GM12878 (cell line): ENCODE results near the gene PRKG1. TPM values are rescaled to one million over a fixed set of nuclear protein-coding genes. Genes with fewer than 3 reads are reported as not detected.

Experiments used
- ATAC-seq: fragments of 200-7000 bp; cut with Tn5 transposase; 3 replicates; pipeline ENCODE4 v1.9.1; 2020; ENCODE audit warnings: mild to moderate bottlenecking, moderate library complexity
- BruUV-seq: library from RNA; stranded (reverse); fragments of 400-500 nt; replicated peaks from 2 replicates; lab custom pipeline; 2021; lab: Mats Ljungman, UMichigan
- CTCF ChIA-PET: fragments of 300-600 bp; sonication (Branson Sonifier 250); formaldehyde crosslinking; extraction: SDS; loops from one replicate; lab custom pipeline; 2021; ENCODE audit warnings: inconsistent platforms; lab: Yijun Ruan, JAX
- POLR2A ChIA-PET: fragments of 350-600 bp; formaldehyde crosslinking; extraction: SDS; loops from one replicate; lab custom pipeline; 2021; ENCODE audit warnings: inconsistent platforms; lab: Charles Lee
- RAD21 ChIA-PET: fragments of 300-600 bp; sonication (Branson Sonifier 250); formaldehyde crosslinking; loops from one replicate; lab custom pipeline; 2023; ENCODE audit warnings: antibody characterized with exemption; ENCODE audit not compliant: unreplicated experiment; lab: Charles Lee
- SMC1A ChIA-PET: fragments of 300-600 bp; sonication (Branson Sonifier 250); formaldehyde crosslinking; loops from one replicate; lab custom pipeline; 2023; ENCODE audit not compliant: unreplicated experiment, uncharacterized antibody; lab: Charles Lee
- DNase-seq: peaks from one replicate; pipeline ENCODE4 v3.0.0-alpha.2; 2011; ENCODE audit warnings: low read depth, low spot score
- FAIRE-seq: peaks from 3 replicates; lab custom pipeline; 2011; peaks lifted over from hg19 to GRCh38; lab: Jason Lieb, UNC
- H2AFZ ChIP-seq: 2 replicates; pipeline ENCODE4 v1.6.0; 2011; ENCODE audit warnings: low read depth, low read length, control low read depth; ENCODE audit not compliant: control insufficient read depth
- H3K27ac ChIP-seq: 2 replicates; pipeline ENCODE4 v1.5.1; 2011; ENCODE audit warnings: control low read depth; ENCODE audit not compliant: control insufficient read depth, insufficient read depth
- H3K27me3 ChIP-seq, 2 experiments: replicated peaks in 1 of 2; 2 replicates each; pipeline versions ENCODE4 v1.6.0 to v1.6.1; 2011; ENCODE audit warnings: low read length in 1 of 2; ENCODE audit not compliant: control insufficient read depth in 2 of 2, insufficient read depth in 2 of 2
- H3K36me3 ChIP-seq, 2 experiments: 2 replicates each; pipeline ENCODE4 v1.5.1; 2011; ENCODE audit warnings: low read length in 1 of 2; ENCODE audit not compliant: control insufficient read depth in 2 of 2, insufficient read depth in 2 of 2
- H3K4me1 ChIP-seq: 2 replicates; pipeline ENCODE4 v1.6.1; 2011; ENCODE audit warnings: mild to moderate bottlenecking, low read length, moderate library complexity, mixed read lengths; ENCODE audit not compliant: control insufficient read depth, insufficient read depth
- H3K4me2 ChIP-seq: 2 replicates; pipeline ENCODE4 v1.6.0; 2011; ENCODE audit warnings: control low read depth; ENCODE audit not compliant: control insufficient read depth, insufficient read depth
- H3K4me3 ChIP-seq: fragments of 200-600 bp; sonication (generic); 2 replicates; pipeline ENCODE4 v1.5.1; 2016
- H3K79me2 ChIP-seq: 2 replicates; pipeline ENCODE4 v1.6.0; 2011; ENCODE audit warnings: low read length; ENCODE audit not compliant: control insufficient read depth, insufficient read depth
- H3K9ac ChIP-seq: 2 replicates; pipeline ENCODE4 v1.8.0; 2011; ENCODE audit warnings: low read length, control low read depth, mixed read lengths; ENCODE audit not compliant: control insufficient read depth, insufficient read depth
- H3K9me3 ChIP-seq: replicated peaks from 3 replicates; pipeline ENCODE4 v1.5.1; 2011; ENCODE audit warnings: mild to moderate bottlenecking, low read length; ENCODE audit not compliant: control insufficient read depth, insufficient read depth
- H4K20me1 ChIP-seq: 2 replicates; pipeline ENCODE4 v1.6.0; 2011; ENCODE audit not compliant: control insufficient read depth, insufficient read depth
- BCL11A ChIP-seq: IDR thresholded peaks from 2 replicates; pipeline ENCODE4 v1.6.1; 2011; ENCODE audit warnings: low read depth, low read length
- CTCF ChIP-seq, 3 experiments: IDR thresholded peaks in 2 of 3; conservative IDR thresholded peaks in 1 of 3; 2 replicates each; pipeline ENCODE4 v1.5.1; 2011; ENCODE audit warnings: low read depth in 3 of 3, low read length in 3 of 3, mild to moderate bottlenecking in 3 of 3, control low read depth in 2 of 3, moderate library complexity in 2 of 3, inconsistent platforms in 1 of 3, mixed read lengths in 1 of 3; ENCODE audit not compliant: control insufficient read depth in 2 of 3, insufficient read depth in 1 of 3; ENCODE audit errors: extremely low read depth in 1 of 3
- FOXM1 ChIP-seq: IDR thresholded peaks from 2 replicates; pipeline ENCODE4 v1.6.1; 2012; ENCODE audit warnings: low read depth, mild to moderate bottlenecking, inconsistent platforms, low read length, moderate library complexity
- MTA2 ChIP-seq: fragments of 450-650 bp; IDR thresholded peaks from 2 replicates; pipeline ENCODE4 v1.6.1; 2016; ENCODE audit warnings: low read depth, mild to moderate bottlenecking, moderate library complexity
- NKRF ChIP-seq: fragments of 450-650 bp; conservative IDR thresholded peaks from 2 replicates; pipeline ENCODE4 v1.6.1; 2017; ENCODE audit warnings: mild to moderate bottlenecking, moderate library complexity
- RAD21 ChIP-seq: IDR thresholded peaks from 2 replicates; pipeline ENCODE4 v1.6.1; 2011; ENCODE audit warnings: mild to moderate bottlenecking, low read depth, low read length, moderate library complexity; ENCODE audit not compliant: insufficient read depth
- RCOR1 ChIP-seq: conservative IDR thresholded peaks from 2 replicates; pipeline ENCODE4 v1.6.1; 2012; ENCODE audit warnings: low read depth, low read length, improper control_type of control experiment
- STAT1 ChIP-seq: fragments of 450-650 bp; conservative IDR thresholded peaks from 2 replicates; pipeline ENCODE4 v1.6.1; 2014; ENCODE audit warnings: antibody characterized with exemption, mild to moderate bottlenecking
- ZBED1 ChIP-seq: IDR thresholded peaks from 2 replicates; pipeline ENCODE4 v1.6.1; 2016; ENCODE audit warnings: borderline replicate concordance
- ZBTB4 ChIP-seq: fragments of 450-650 bp; formaldehyde crosslinking; IDR thresholded peaks from 2 replicates; pipeline ENCODE4 v1.4.0; 2022; ENCODE audit warnings: mild to moderate bottlenecking, moderate library complexity
- WGBS: methylation state at CpG from one replicate; pipeline ENCODE4 v1.1.6; 2016; ENCODE audit warnings: low lambda C conversion rate; ENCODE audit not compliant: insufficient replicate concordance, insufficient coverage; ENCODE audit errors: missing lambda C conversion rate; 5-methylcytosine and 5-hydroxymethylcytosine counted together
- in situ Hi-C: fragments of 300-500 bp; cut with MboI; formaldehyde crosslinking; loops from 9 replicates; pipeline ENCODE4 v1.14.3; 2018; ENCODE audit warnings: mixed read lengths
- intact Hi-C: fragments of 100-400 bp; cut with micrococcal nuclease; formaldehyde crosslinking; loops from one replicate; pipeline ENCODE4 v1.14.2; 2022; ENCODE audit not compliant: unreplicated experiment
- polyA plus RNA-seq, 11 experiments: library from polyadenylated mRNA; depleted of rRNA in 4 of 11; unstranded in 6 of 11; stranded (reverse) in 5 of 11; fragments of >200 nt; fragmentation: Nextera tagmentation in 4 of 11; fragmentation: Illumina TruSeq in 1 of 11; extraction: Ambion mirVana in 4 of 11; extraction: Trizol in 1 of 11; gene quantifications; 1 replicate in 1 of 11; 2 replicates in 10 of 11; pipeline versions ENCODE4 v1.2.1 to v1.2.3, GENCODE V29; 2011 to 2016; ENCODE audit warnings: inconsistent platforms in 2 of 11, missing spikeins in 2 of 11, low read depth in 1 of 11
- total RNA-seq, 4 experiments: library from RNA; depleted of rRNA in 3 of 4; stranded (reverse); fragments of >200 nt in 3 of 4; fragmentation: Illumina TruSeq in 1 of 4; extraction: Trizol in 1 of 4; gene quantifications; 2 replicates each; pipeline versions ENCODE4 v1.2.1 to v1.2.3, GENCODE V29; 2013 to 2021

PRKG1 gene
- total and polyA plus RNA-seq, 10 of the 15 experiments (the other 5 are each of a cell fraction or from before 2014, with no cell fraction given), result 0.04 to 0.05 TPM; not detected in 8

GRCh38 chr10:51834548-51834947 lies 760.3 kb downstream of the PRKG1 start:
- ChIA-PET SMC1A (no interaction called here), POLR2A (no interaction called here), CTCF (no interaction called here), RAD21 (no interaction called here)
- Histone ChIP-seq H3K4me1 (no peaks in the 10 kb centered on the region), H3K36me3 (no peaks in the 10 kb centered on the region), H3K9me3 (no peaks in the 10 kb centered on the region), H3K27me3 (no peaks in the 10 kb centered on the region), H3K9ac (no peak overlapping the region), H3K4me3 (no peak overlapping the region), H4K20me1 (no peaks in the 10 kb centered on the region), H3K4me2 (no peak overlapping the region), H2AFZ (no peak overlapping the region), H3K27ac (no peak overlapping the region), H3K79me2 (no peaks in the 10 kb centered on the region)
- FAIRE-seq (no peak), DNase-seq (no peak), ATAC-seq (no peak)
- in situ Hi-C loops, result no loop called here
- 4% methylated on average over 1 of the region's 1 CpG for WGBS
- no peak for TF ChIP-seq STAT1
- no peak for TF ChIP-seq ZBED1
- intact Hi-C loops, result no loop called here
- no TSS peak for BruUV-seq

- DNase-seq (no peak), ATAC-seq (no peak), FAIRE-seq (no peak)
- Histone ChIP-seq H4K20me1 (no peaks in the 10 kb centered on the region), H2AFZ (no peak overlapping the region), H3K79me2 (no peaks in the 10 kb centered on the region), H3K9ac (no peak overlapping the region), H3K9me3 (no peaks in the 10 kb centered on the region), H3K27ac (no peak overlapping the region), H3K4me1 (no peaks in the 10 kb centered on the region), H3K4me2 (no peak overlapping the region), H3K4me3 (no peak overlapping the region), H3K27me3 (no peaks in the 10 kb centered on the region), H3K36me3 (no peaks in the 10 kb centered on the region)
- ChIA-PET CTCF (interaction anchor here (0.6 to 1.2 kb wide), 3 partner anchors 16 to 166 kb away, joined by 3 to 4 read pairs (median 3); no protein-coding TSS in a partner anchor), POLR2A (interaction anchor here (0.6 kb wide), 1 partner anchor 554 kb away, joined by 5 read pairs; no protein-coding TSS in a partner anchor), RAD21 (no interaction called here), SMC1A (interaction anchor here (0.6 to 1.1 kb wide), 2 partner anchors 10 to 73 kb away, joined by 3 read pairs; no protein-coding TSS in a partner anchor)
- BruUV-seq, result no TSS peak
- intact Hi-C loops (no loop called here), in situ Hi-C loops (no loop called here)
- WGBS, result 37% methylated on average over 3 of the region's 3 CpGs
- no peak for TF ChIP-seq NKRF
- no peak for TF ChIP-seq BCL11A
- TF ChIP-seq CTCF (IDR thresholded peaks at IDR 0.05 in 2 of 3, conservative IDR thresholded peaks at IDR 0.05 in 1 of 3; ENCODE audit: control insufficient read depth in 2 of 3, extremely low read depth in 1 of 3, insufficient read depth in 1 of 3, low read depth in 3 of 3, low read length in 3 of 3), result no peak
- no peak for TF ChIP-seq RAD21
- no peak for TF ChIP-seq MTA2
- no peak for TF ChIP-seq ZBTB4 (CRISPR knock-in tag)
- TF ChIP-seq FOXM1, result no peak
- TF ChIP-seq RCOR1, result no peak
These were observed 764.2 kb downstream of the PRKG1 start for GRCh38 chr10:51838471-51838870.
